Nephron (organoid): Measurements from ENCODE around the gene TIAM1.

Experiments used
- H3K27ac Mint-ChIP-seq, 3 experiments: 2 replicates each; pipeline ENCODE4 v1.8.0; 2020; ENCODE audit warnings: mixed read lengths in 3 of 3, mild to moderate bottlenecking in 2 of 3, moderate library complexity in 1 of 3
- H3K27me3 Mint-ChIP-seq: 2 replicates; pipeline ENCODE4 v1.8.0; 2021; ENCODE audit warnings: low read depth, mild to moderate bottlenecking, moderate library complexity, mixed read lengths
- H3K36me3 Mint-ChIP-seq: 2 replicates; pipeline ENCODE4 v1.8.0; 2020; ENCODE audit warnings: low read depth, mixed read lengths
- H3K4me1 Mint-ChIP-seq: 2 replicates; pipeline ENCODE4 v1.8.0; 2020; ENCODE audit warnings: mixed read lengths
- H3K4me3 Mint-ChIP-seq, 3 experiments: 2 replicates each; pipeline ENCODE4 v1.8.0; 2020; ENCODE audit warnings: mild to moderate bottlenecking in 3 of 3, mixed read lengths in 3 of 3, moderate library complexity in 2 of 3
- H3K9me3 Mint-ChIP-seq: 2 replicates; pipeline ENCODE4 v1.8.0; 2020; ENCODE audit warnings: mixed read lengths
- TF ChIP-seq, protein P1 (sequence below), 3 experiments: fragments of 200-600 bp; sonication (generic); IDR thresholded peaks; one replicate each; pipeline ENCODE4 v1.5.0; 2021; ENCODE audit warnings: antibody characterized with exemption in 3 of 3; ENCODE audit not compliant: unreplicated experiment in 3 of 3

TIAM1 gene

DNA sequence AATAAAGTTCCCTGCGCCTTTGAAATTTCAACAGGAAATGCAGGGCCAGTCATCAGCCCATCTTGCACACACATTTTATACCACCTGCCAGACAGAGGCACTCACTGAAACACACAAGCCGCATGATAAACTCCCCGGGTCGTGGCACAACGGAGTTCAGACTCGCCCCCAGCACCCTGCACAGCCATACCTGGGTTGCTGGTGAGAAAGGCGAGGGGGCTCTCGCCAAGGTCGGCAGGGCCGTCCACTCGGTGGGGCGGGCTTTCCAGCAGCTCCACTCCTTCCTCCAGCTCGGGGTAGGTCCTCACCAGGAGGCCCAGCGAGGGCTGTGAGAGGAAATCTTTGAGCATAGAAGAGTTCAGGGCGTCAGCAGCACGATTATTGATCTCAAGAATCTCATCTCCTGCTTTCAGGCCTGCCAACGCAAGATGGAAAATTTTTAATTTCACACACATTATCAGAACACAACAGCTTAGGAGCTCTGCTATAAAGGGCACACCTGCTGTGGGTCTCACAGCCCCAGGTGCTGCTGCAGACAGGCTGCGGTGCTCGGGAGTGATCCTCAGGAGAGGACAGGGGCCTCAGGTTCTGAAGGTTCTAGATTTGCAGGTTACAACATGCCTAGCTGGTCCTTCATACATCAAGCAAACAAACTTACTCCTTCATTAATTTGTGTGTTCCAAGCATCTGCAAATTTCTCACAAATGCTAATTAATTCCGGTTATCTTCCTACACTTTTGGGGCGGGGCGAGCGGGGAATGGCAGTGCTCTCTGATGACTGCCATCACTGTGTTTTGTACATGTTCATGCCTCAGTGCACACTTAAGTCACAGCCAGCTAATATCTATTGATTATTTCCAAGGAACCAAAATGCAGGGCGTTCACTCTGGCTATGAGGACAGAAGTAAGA lies 161.6 kb downstream of the TIAM1 start:
- no peak overlapping the region for H3K27ac Mint-ChIP-seq
- no peaks in the 10 kb centered on the region for H3K4me1 Mint-ChIP-seq
- TF ChIP-seq, protein P1, sequence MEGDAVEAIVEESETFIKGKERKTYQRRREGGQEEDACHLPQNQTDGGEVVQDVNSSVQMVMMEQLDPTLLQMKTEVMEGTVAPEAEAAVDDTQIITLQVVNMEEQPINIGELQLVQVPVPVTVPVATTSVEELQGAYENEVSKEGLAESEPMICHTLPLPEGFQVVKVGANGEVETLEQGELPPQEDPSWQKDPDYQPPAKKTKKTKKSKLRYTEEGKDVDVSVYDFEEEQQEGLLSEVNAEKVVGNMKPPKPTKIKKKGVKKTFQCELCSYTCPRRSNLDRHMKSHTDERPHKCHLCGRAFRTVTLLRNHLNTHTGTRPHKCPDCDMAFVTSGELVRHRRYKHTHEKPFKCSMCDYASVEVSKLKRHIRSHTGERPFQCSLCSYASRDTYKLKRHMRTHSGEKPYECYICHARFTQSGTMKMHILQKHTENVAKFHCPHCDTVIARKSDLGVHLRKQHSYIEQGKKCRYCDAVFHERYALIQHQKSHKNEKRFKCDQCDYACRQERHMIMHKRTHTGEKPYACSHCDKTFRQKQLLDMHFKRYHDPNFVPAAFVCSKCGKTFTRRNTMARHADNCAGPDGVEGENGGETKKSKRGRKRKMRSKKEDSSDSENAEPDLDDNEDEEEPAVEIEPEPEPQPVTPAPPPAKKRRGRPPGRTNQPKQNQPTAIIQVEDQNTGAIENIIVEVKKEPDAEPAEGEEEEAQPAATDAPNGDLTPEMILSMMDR (IDR thresholded peaks at IDR 0.05; ENCODE audit: unreplicated experiment in 3 of 3), result no peak
- no peaks in the 10 kb centered on the region for H3K27me3 Mint-ChIP-seq
- no peaks in the 10 kb centered on the region for H3K36me3 Mint-ChIP-seq
- no peak overlapping the region for H3K4me3 Mint-ChIP-seq
- no peaks in the 10 kb centered on the region for H3K9me3 Mint-ChIP-seq

DNA sequence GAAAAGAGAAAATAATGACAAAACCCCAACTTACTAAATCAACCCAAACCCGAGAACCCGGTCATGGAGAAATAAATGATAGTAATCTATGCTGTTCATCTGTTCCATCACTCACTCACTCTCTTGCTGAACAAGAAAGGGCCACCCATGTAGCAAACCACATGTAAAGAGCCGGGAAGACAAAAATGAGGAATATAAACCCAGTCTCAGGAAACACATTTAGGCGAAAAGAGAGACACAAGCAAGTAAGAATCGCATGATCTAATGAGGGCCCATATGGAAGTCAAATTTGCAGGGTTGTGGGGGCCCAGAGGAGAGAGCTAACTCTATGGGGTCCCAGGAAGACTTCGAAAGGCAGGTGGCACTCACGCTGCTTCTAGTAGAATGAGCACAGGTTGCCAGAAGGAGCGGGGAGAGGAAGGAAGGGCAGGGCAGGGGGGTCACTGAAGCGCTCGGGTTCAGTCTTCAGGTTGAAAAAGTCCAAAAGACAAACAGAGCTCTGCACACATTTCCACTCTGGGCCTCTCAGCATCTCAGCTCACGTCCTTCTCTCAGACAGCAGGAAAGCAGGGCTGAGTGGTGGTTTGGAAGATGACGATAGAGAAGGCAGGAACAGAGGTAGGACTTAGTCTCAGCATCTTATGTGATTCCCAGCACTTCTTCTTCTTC lies 162.8 kb downstream of the TIAM1 start:
- Mint-ChIP-seq H3K4me1 (no peaks in the 10 kb centered on the region), H3K36me3 (no peaks in the 10 kb centered on the region), H3K4me3 (no peak overlapping the region), H3K9me3 (no peaks in the 10 kb centered on the region), H3K27me3 (no peaks in the 10 kb centered on the region), H3K27ac (no peak overlapping the region)
- TF ChIP-seq, protein P1 (IDR thresholded peaks at IDR 0.05; ENCODE audit: unreplicated experiment in 3 of 3), result no peak

DNA sequence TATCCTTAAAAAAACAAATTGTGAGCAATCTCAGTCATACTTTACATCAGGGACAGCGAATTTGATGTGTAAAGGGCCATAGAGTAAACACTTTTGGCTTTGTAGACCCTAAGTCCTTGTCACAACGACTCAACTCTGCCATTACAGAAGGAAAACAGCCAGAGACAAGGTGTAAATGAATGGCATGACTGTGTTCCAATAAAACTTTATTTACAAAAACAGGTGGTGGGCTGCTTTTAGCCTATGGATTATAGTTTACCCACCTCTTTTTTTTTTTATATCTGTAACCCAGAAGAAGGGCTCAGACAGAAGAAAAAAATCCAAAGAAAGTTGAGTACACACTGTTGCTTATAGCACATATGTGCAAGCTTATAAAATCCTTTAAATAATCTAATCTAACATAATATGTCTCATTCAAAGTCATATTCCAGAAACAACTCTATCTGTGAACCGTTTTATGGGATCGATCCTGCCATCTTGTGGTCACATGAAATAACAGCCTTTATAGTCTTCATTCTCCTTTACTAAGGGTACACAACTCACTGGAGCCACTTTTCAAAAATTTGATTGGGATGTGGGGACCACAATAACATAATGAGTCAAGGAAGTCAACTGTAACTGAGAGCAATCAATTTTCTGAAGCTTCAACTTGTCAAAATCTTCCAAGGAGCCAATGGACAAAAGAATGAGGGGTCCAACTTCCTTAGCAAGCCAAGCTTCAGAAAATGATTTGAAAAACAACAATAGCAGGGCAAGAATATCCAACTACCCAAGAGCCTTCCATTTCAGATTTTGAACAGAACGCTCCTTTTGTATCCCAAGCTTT lies 163.6 kb downstream of the TIAM1 start:
- H3K9me3 Mint-ChIP-seq, result no peaks in the 10 kb centered on the region
- H3K27me3 Mint-ChIP-seq, result no peaks in the 10 kb centered on the region
- TF ChIP-seq, protein P1 (IDR thresholded peaks at IDR 0.05; ENCODE audit: unreplicated experiment in 3 of 3), result peak; percentile 59 to 62 (median 61)
- H3K36me3 Mint-ChIP-seq, result no peaks in the 10 kb centered on the region
- no peaks in the 10 kb centered on the region for H3K4me1 Mint-ChIP-seq
- H3K27ac Mint-ChIP-seq, result no peak overlapping the region
- no peak overlapping the region for H3K4me3 Mint-ChIP-seq

DNA sequence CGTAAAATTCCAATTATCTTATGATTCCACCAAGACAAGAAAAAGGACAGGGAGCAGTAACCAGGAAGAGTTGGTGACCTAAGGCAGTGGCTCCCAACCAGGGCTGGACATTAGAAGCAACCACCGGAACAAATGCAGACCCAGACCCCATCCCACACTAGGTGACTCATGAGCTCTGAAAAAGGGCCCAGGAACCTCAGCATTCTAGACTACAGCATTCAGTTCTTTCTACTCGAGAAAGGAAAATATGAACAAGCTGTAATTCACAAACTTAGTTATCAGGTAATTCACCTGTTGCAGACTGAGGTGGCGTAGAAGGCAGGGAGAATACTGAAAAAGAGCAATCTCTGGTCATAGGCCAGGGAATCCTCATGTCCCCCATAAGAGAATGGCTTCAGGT lies 167.3 kb downstream of the TIAM1 start:
- Mint-ChIP-seq H3K36me3 (no peaks in the 10 kb centered on the region), H3K9me3 (no peaks in the 10 kb centered on the region), H3K27me3 (no peaks in the 10 kb centered on the region), H3K4me1 (no peaks in the 10 kb centered on the region), H3K27ac (no peak overlapping the region), H3K4me3 (no peak overlapping the region)
- TF ChIP-seq, protein P1 (IDR thresholded peaks at IDR 0.05; ENCODE audit: unreplicated experiment in 3 of 3), result no peak

DNA sequence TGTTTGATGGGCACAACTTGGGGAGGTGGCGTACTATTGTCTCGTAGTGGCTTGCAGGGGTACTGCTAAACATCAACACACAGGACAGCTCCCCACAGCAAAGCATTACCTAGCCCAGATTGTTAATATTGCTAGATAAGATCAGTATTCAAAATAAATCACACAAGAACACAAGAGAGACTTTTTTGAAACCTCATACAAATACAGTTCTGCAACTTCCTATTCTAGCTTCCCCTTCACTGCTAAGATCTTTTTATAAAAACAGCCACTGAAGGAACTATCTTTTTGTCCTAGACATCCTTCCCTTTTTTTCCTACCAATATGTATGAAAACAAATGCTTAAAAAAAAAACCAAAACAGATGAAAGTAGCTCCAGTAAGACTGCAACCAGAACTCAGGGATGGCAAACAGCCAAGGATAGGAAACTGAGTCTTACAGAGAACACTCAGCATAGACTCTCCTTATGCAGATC lies 167.9 kb downstream of the TIAM1 start:
- TF ChIP-seq, protein P1 (IDR thresholded peaks at IDR 0.05; ENCODE audit: unreplicated experiment in 3 of 3), result no peak
- H3K36me3 Mint-ChIP-seq, result no peaks in the 10 kb centered on the region
- no peaks in the 10 kb centered on the region for H3K4me1 Mint-ChIP-seq
- no peak overlapping the region for H3K4me3 Mint-ChIP-seq
- no peaks in the 10 kb centered on the region for H3K27me3 Mint-ChIP-seq
- H3K9me3 Mint-ChIP-seq, result no peaks in the 10 kb centered on the region
- H3K27ac Mint-ChIP-seq, result no peak overlapping the region
